B cell (primary cell): ENCODE results near the gene GUCY2D. TPM values are rescaled to one million over a fixed set of nuclear protein-coding genes. Genes with fewer than 3 reads are reported as not detected.

Source experiments
- ATAC-seq: fragments of 200-7000 bp; cut with Tn5 transposase; one replicate; pipeline ENCODE4 v1.10.0; 2021; ENCODE audit warnings: low read depth, mild to moderate bottlenecking, moderate number of reproducible peaks, moderate library complexity
- CTCF ChIA-PET: fragments of 350-600 bp; sonication (Branson Sonifier 250); formaldehyde crosslinking; loops from one replicate; lab custom pipeline; 2021; ENCODE audit warnings: antibody characterized with exemption, inconsistent platforms; lab: Charles Lee
- POLR2A ChIA-PET: fragments of 350-600 bp; sonication (Branson Sonifier 250); formaldehyde crosslinking; loops from one replicate; lab custom pipeline; 2021; ENCODE audit warnings: antibody characterized with exemption; lab: Charles Lee
- DNase-seq: peaks from one replicate; pipeline ENCODE4 v3.0.0; 2013
- H2AFZ ChIP-seq: 2 replicates; pipeline ENCODE4 v1.6.1; 2012; ENCODE audit warnings: mild to moderate bottlenecking, low read depth, low read length; ENCODE audit not compliant: insufficient read depth, poor library complexity, severe bottlenecking
- H3K27ac ChIP-seq, 2 donors: 1 replicate in 1 of 2; 2 replicates in 1 of 2; pipeline ENCODE4 v1.5.1; 2012 to 2013; ENCODE audit warnings: low read length in 2 of 2, mild to moderate bottlenecking in 2 of 2, moderate library complexity in 1 of 2
- H3K27me3 ChIP-seq, 4 experiments: fragments of 200-600 bp in 1 of 4; sonication (generic) in 1 of 4; replicated peaks in 1 of 4; 1 replicate in 2 of 4; 2 replicates in 2 of 4; pipeline versions ENCODE4 v1.6.1 to v1.7.0; 2013 to 2016; ENCODE audit warnings: low read length in 3 of 4, mild to moderate bottlenecking in 2 of 4, mixed read lengths in 1 of 4, moderate library complexity in 1 of 4; ENCODE audit not compliant: insufficient read depth in 4 of 4, control insufficient read depth in 3 of 4; ENCODE audit errors: control extremely low read depth in 1 of 4
- H3K36me3 ChIP-seq, 2 experiments: replicated peaks in 1 of 2; 1 replicate in 1 of 2; 2 replicates in 1 of 2; pipeline versions ENCODE4 v1.6.1 to v1.7.1; 2013; ENCODE audit warnings: low read length in 1 of 2; ENCODE audit not compliant: insufficient read depth in 2 of 2, control insufficient read depth in 1 of 2; ENCODE audit errors: control extremely low read depth in 1 of 2, extremely low read depth in 1 of 2
- H3K4me1 ChIP-seq, 2 donors: fragments of 200-600 bp in 1 of 2; sonication (generic) in 1 of 2; 1 replicate in 1 of 2; 2 replicates in 1 of 2; pipeline versions ENCODE4 v1.5.1 to v1.6.1; 2013 to 2017; ENCODE audit warnings: low read length in 2 of 2; ENCODE audit not compliant: control insufficient read depth in 2 of 2, insufficient read depth in 2 of 2
- H3K4me2 ChIP-seq: replicated peaks from 2 replicates; pipeline ENCODE3; 2012; ENCODE audit warnings: mild to moderate bottlenecking, low read depth, low read length; ENCODE audit not compliant: poor library complexity, severe bottlenecking
- H3K4me3 ChIP-seq, 5 experiments: fragments of 200-600 bp in 1 of 5; sonication (generic) in 1 of 5; 1 replicate in 3 of 5; 2 replicates in 2 of 5; pipeline versions ENCODE4 v1.5.1 to v1.7.0; 2011 to 2016; ENCODE audit warnings: low read length in 4 of 5, mild to moderate bottlenecking in 4 of 5, low read depth in 2 of 5, control low read depth in 1 of 5, moderate library complexity in 1 of 5; ENCODE audit not compliant: insufficient read depth in 1 of 5; ENCODE audit errors: control extremely low read depth in 1 of 5, extremely low read depth in 1 of 5
- H3K79me2 ChIP-seq: fragments of 200-600 bp; sonication (generic); one replicate; pipeline ENCODE4 v1.6.0; 2016; ENCODE audit warnings: low read length; ENCODE audit not compliant: control insufficient read depth, insufficient read depth
- H3K9ac ChIP-seq: fragments of 200-600 bp; sonication (generic); 2 replicates; pipeline ENCODE4 v1.6.1; 2017; ENCODE audit warnings: mild to moderate bottlenecking, low read length, moderate library complexity
- H3K9me3 ChIP-seq, 3 donors: one replicate each; pipeline versions ENCODE4 v1.6.1 to v1.7.1; 2013; ENCODE audit warnings: low read length in 2 of 3; ENCODE audit not compliant: control insufficient read depth in 2 of 3, insufficient read depth in 1 of 3; ENCODE audit errors: control extremely low read depth in 1 of 3
- H4K20me1 ChIP-seq: 2 replicates; pipeline ENCODE4 v1.6.0; 2012; ENCODE audit warnings: mild to moderate bottlenecking, low read length; ENCODE audit not compliant: insufficient read depth, control insufficient read depth, poor library complexity, severe bottlenecking
- H3K27ac Mint-ChIP-seq: one replicate; pipeline ENCODE4 v1.8.0; 2021; ENCODE audit warnings: mixed read lengths
- H3K27me3 Mint-ChIP-seq: one replicate; pipeline ENCODE4 v1.8.0; 2021; ENCODE audit warnings: mixed read lengths
- H3K4me1 Mint-ChIP-seq: one replicate; pipeline ENCODE4 v1.8.0; 2021; ENCODE audit warnings: mixed read lengths
- H3K4me3 Mint-ChIP-seq: one replicate; pipeline ENCODE4 v1.8.0; 2021; ENCODE audit warnings: mixed read lengths
- H3K9me3 Mint-ChIP-seq: one replicate; pipeline ENCODE4 v1.8.0; 2022; ENCODE audit warnings: mixed read lengths; ENCODE audit not compliant: insufficient read depth
- CTCF ChIP-seq: fragments of 200-600 bp; IDR thresholded peaks from one replicate; pipeline ENCODE4 v1.8.0; 2022; ENCODE audit warnings: antibody characterized with exemption, mild to moderate bottlenecking
- EZH2 ChIP-seq: IDR thresholded peaks from 2 replicates; pipeline ENCODE4 v1.6.1; 2012; ENCODE audit warnings: borderline replicate concordance, low read depth, mild to moderate bottlenecking, moderate library complexity, low read length; ENCODE audit not compliant: insufficient read depth, poor library complexity, severe bottlenecking
- WGBS: methylation state at CpG from one replicate; pipeline ENCODE4 v1.1.5; 2013; ENCODE audit warnings: missing lambda C conversion rate; ENCODE audit not compliant: insufficient coverage; 5-methylcytosine and 5-hydroxymethylcytosine counted together
- intact Hi-C: fragments of 100-400 bp; cut with micrococcal nuclease; formaldehyde crosslinking; loops from one replicate; pipeline ENCODE4 v1.10.0; 2022
- polyA plus RNA-seq: library from polyadenylated mRNA; depleted of rRNA; stranded (reverse); fragments of >200 nt; gene quantifications from 2 replicates; pipeline ENCODE4 v1.2.3, GENCODE V29; 2012
- total RNA-seq, 2 donors: library from RNA; stranded (reverse); fragments of 120-200 nt in 1 of 2; gene quantifications; 1 replicate in 1 of 2; 2 replicates in 1 of 2; pipeline versions ENCODE4 v1.2.3 to v1.2.4, GENCODE V29; 2013 to 2022

The GUCY2D gene
- total and polyA plus RNA-seq, 2 donors (not counting 1 experiment from before 2014, with no cell fraction given): not detected

- Mint-ChIP-seq H3K27ac (no peak overlapping the region), H3K4me3 (no peak overlapping the region), H3K4me1 (no peaks in the 10 kb centered on the region), H3K27me3 (peaks cover 18% of the 10 kb centered on the region), H3K9me3 (no peaks in the 10 kb centered on the region)
- H3K9ac ChIP-seq: no peak overlapping the region
- WGBS: no CpG with 5 or more reads among the region's 9 CpGs
- H3K27ac ChIP-seq: no peak overlapping the region
- H3K4me3 ChIP-seq: no peak overlapping the region
- ChIA-PET POLR2A (no interaction called here), CTCF (interaction anchor here (1.1 kb wide), 1 partner anchor 216 kb away, joined by 3 read pairs; no protein-coding TSS in a partner anchor)
- no peaks in the 10 kb centered on the region for H3K36me3 ChIP-seq
- no peak for TF ChIP-seq EZH2
- TF ChIP-seq CTCF: no peak
- ATAC-seq (no peak), DNase-seq (no peak)
- intact Hi-C loops: no loop called here
- H2AFZ ChIP-seq: no peak overlapping the region
- no peak overlapping the region for H3K4me2 ChIP-seq
- no peaks in the 10 kb centered on the region for H3K4me1 ChIP-seq
- no peaks in the 10 kb centered on the region for H4K20me1 ChIP-seq
- H3K27me3 ChIP-seq: peaks cover 0 to 5% (median 1%) of the 10 kb centered on the region in 4 experiments
- H3K9me3 ChIP-seq: no peaks in the 10 kb centered on the region
- H3K79me2 ChIP-seq: no peaks in the 10 kb centered on the region
Measured at GRCh38 chr17:7959503-7960253, 42.7 kb upstream of the GUCY2D start.

- ChIA-PET CTCF (interaction anchor here (1.1 kb wide), 1 partner anchor 27 kb away, joined by 3 read pairs; no protein-coding TSS in a partner anchor), POLR2A (no interaction called here)
- DNase-seq (no peak), ATAC-seq (no peak)
- Histone ChIP-seq H3K4me3 (no peak overlapping the region), H3K9ac (no peak overlapping the region), H3K9me3 (no peaks in the 10 kb centered on the region), H3K4me2 (no peak overlapping the region), H2AFZ (no peak overlapping the region), H3K27me3 (peaks cover 0 to 5% (median 1%) of the 10 kb centered on the region in 4 experiments), H3K4me1 (no peaks in the 10 kb centered on the region), H3K36me3 (no peaks in the 10 kb centered on the region), H3K79me2 (no peaks in the 10 kb centered on the region), H3K27ac (no peak overlapping the region), H4K20me1 (no peaks in the 10 kb centered on the region)
- no peak overlapping the region for H3K4me3 Mint-ChIP-seq
- H3K9me3 Mint-ChIP-seq: no peaks in the 10 kb centered on the region
- intact Hi-C loops: no loop called here
- WGBS: no CpG with 5 or more reads among the region's 2 CpGs
- H3K27ac Mint-ChIP-seq: no peak overlapping the region
- no peak for TF ChIP-seq CTCF
- TF ChIP-seq EZH2: no peak
- H3K4me1 Mint-ChIP-seq: no peaks in the 10 kb centered on the region
- peaks cover 18% of the 10 kb centered on the region for H3K27me3 Mint-ChIP-seq
Measured at GRCh38 chr17:7961421-7961820, 41.0 kb upstream of the GUCY2D start.
